HL-60 (cell line): ENCODE measurements around the gene LARP1.

Source experiments
- GABPA ChIP-seq: IDR thresholded peaks from 2 replicates; pipeline ENCODE4 v1.6.1; 2012; ENCODE audit warnings: low read depth
- POLR2AphosphoS5 ChIP-seq: IDR thresholded peaks from 2 replicates; pipeline ENCODE4 v1.6.1; 2012; ENCODE audit warnings: low read depth
- TF ChIP-seq, protein P1 (sequence below): IDR thresholded peaks from one replicate; pipeline ENCODE4 v1.5.1; 2011; ENCODE audit warnings: low read length, control low read depth, inconsistent platforms; ENCODE audit not compliant: insufficient read depth

DNA sequence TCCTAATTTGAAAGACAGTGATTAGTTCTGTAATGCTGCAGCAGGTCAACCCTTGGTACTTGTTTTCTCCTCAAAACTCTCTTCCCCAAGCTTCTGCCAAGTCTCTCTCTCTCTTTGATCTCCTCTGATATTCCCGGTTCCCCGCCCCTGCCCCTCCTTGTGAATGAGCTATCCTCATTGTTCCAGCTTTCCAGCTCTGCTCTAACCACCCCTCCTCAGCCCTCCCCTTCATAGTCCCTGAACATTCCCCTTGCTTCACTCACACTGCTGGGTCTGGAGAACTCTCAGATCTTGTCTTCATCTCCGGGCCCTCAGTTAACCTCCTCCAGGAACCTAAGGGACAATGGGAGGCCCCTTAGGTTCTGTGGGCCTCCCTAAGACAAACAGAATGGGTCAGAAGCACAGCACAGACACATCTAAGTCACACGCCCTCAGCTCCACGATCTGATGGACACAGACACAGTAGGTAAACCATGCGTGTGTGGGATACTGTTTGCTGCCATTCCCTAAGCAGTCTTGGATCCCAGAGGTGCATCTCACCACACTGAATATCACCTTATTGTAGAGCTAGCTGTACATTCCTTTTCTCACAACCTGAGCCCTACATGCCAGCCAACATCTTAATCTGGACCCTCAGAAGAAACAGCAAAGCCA, 17.4 kb upstream of the LARP1 start:
- TF ChIP-seq, protein P1, sequence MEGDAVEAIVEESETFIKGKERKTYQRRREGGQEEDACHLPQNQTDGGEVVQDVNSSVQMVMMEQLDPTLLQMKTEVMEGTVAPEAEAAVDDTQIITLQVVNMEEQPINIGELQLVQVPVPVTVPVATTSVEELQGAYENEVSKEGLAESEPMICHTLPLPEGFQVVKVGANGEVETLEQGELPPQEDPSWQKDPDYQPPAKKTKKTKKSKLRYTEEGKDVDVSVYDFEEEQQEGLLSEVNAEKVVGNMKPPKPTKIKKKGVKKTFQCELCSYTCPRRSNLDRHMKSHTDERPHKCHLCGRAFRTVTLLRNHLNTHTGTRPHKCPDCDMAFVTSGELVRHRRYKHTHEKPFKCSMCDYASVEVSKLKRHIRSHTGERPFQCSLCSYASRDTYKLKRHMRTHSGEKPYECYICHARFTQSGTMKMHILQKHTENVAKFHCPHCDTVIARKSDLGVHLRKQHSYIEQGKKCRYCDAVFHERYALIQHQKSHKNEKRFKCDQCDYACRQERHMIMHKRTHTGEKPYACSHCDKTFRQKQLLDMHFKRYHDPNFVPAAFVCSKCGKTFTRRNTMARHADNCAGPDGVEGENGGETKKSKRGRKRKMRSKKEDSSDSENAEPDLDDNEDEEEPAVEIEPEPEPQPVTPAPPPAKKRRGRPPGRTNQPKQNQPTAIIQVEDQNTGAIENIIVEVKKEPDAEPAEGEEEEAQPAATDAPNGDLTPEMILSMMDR: no peak
- no peak for TF ChIP-seq POLR2AphosphoS5
- no peak for TF ChIP-seq GABPA
